Mesenchymal stem cell (in vitro differentiated cells and primary cell): ENCODE results near the gene SEPTIN1. TPM values are rescaled to one million over a fixed set of nuclear protein-coding genes. Genes with fewer than 3 reads are reported as not detected.
A peak's percentile ranks its signal among the peaks of the same experiment; 100 is the strongest.
"Not testable (repeated sequence)": the region's sequence is repeated elsewhere in the genome, so short reads cannot be mapped to it uniquely, and the experiment has no call there.

Experiments
- DNase-seq: peaks from one replicate; pipeline ENCODE4 v3.0.0-alpha.2; 2013
- H2AFZ ChIP-seq: one replicate; pipeline ENCODE4 v1.6.1; 2013; ENCODE audit warnings: low read depth, mild to moderate bottlenecking, control low read depth, inconsistent platforms, low read length, moderate library complexity
- H2AK5ac ChIP-seq: 2 replicates; pipeline ENCODE4 v1.6.1; 2013; ENCODE audit warnings: low read length, moderate library complexity, mild to moderate bottlenecking, inconsistent platforms; ENCODE audit not compliant: severe bottlenecking
- H2BK120ac ChIP-seq: one replicate; pipeline ENCODE4 v1.6.1; 2013; ENCODE audit warnings: low read depth, mild to moderate bottlenecking, inconsistent platforms, low read length, moderate library complexity
- H2BK12ac ChIP-seq, 2 experiments: one replicate each; pipeline ENCODE4 v1.6.1; 2013; ENCODE audit warnings: inconsistent platforms in 2 of 2, low read length in 2 of 2, mild to moderate bottlenecking in 2 of 2, moderate library complexity in 2 of 2, control low read depth in 1 of 2
- H2BK15ac ChIP-seq: one replicate; pipeline ENCODE4 v1.6.1; 2013; ENCODE audit warnings: mild to moderate bottlenecking, low read depth, inconsistent platforms; ENCODE audit not compliant: poor library complexity, severe bottlenecking
- H2BK5ac ChIP-seq: 2 replicates; pipeline ENCODE4 v1.6.1; 2013; ENCODE audit warnings: low read depth, mild to moderate bottlenecking, low read length, control low read depth, inconsistent platforms; ENCODE audit not compliant: poor library complexity, severe bottlenecking
- H3K14ac ChIP-seq, 2 experiments: one replicate each; pipeline ENCODE4 v1.6.1; 2013; ENCODE audit warnings: inconsistent platforms in 2 of 2, low read length in 2 of 2, control low read depth in 1 of 2, mild to moderate bottlenecking in 1 of 2, moderate library complexity in 1 of 2
- H3K18ac ChIP-seq, 2 experiments: one replicate each; pipeline ENCODE4 v1.6.1; 2013; ENCODE audit warnings: inconsistent platforms in 2 of 2, low read length in 2 of 2, control low read depth in 1 of 2, low read depth in 1 of 2, mild to moderate bottlenecking in 1 of 2
- H3K23ac ChIP-seq, 2 experiments: one replicate each; pipeline ENCODE4 v1.6.1; 2013; ENCODE audit warnings: inconsistent platforms in 2 of 2, low read length in 2 of 2, mild to moderate bottlenecking in 2 of 2, moderate library complexity in 2 of 2, control low read depth in 1 of 2
- H3K27ac ChIP-seq: 2 replicates; pipeline ENCODE4 v1.5.1; 2013; ENCODE audit warnings: mild to moderate bottlenecking, moderate library complexity, low read length, control low read depth, inconsistent platforms; ENCODE audit not compliant: poor library complexity, severe bottlenecking
- H3K27me3 ChIP-seq, 2 experiments: 2 replicates each; pipeline versions ENCODE4 v1.6.1 to v1.7.0; 2013; ENCODE audit warnings: low read length in 2 of 2, mild to moderate bottlenecking in 2 of 2, moderate library complexity in 2 of 2, control low read depth in 1 of 2, inconsistent platforms in 1 of 2; ENCODE audit not compliant: control insufficient read depth in 1 of 2, insufficient read depth in 1 of 2
- H3K36me3 ChIP-seq, 2 experiments: 2 replicates each; pipeline versions ENCODE4 v1.6.1 to v1.7.0; 2013; ENCODE audit warnings: low read length in 2 of 2, control low read depth in 1 of 2, inconsistent platforms in 1 of 2, low read depth in 1 of 2, mild to moderate bottlenecking in 1 of 2; ENCODE audit not compliant: insufficient read depth in 2 of 2, control insufficient read depth in 1 of 2
- H3K4ac ChIP-seq, 2 experiments: one replicate each; pipeline ENCODE4 v1.6.1; 2013; ENCODE audit warnings: inconsistent platforms in 2 of 2, low read length in 2 of 2, mild to moderate bottlenecking in 2 of 2, moderate library complexity in 2 of 2, control low read depth in 1 of 2, low read depth in 1 of 2
- H3K4me1 ChIP-seq: 2 replicates; pipeline ENCODE4 v1.6.1; 2013; ENCODE audit warnings: low read depth, low read length, control low read depth; ENCODE audit not compliant: control insufficient read depth, insufficient read depth
- H3K4me2 ChIP-seq: 2 replicates; pipeline ENCODE4 v1.6.1; 2013; ENCODE audit warnings: low read length, mild to moderate bottlenecking, inconsistent platforms; ENCODE audit not compliant: poor library complexity, severe bottlenecking
- H3K4me3 ChIP-seq, 2 experiments: 2 replicates each; pipeline versions ENCODE4 v1.5.1 to v1.7.0; 2013; ENCODE audit warnings: low read length in 2 of 2, mild to moderate bottlenecking in 2 of 2, control low read depth in 1 of 2, low read depth in 1 of 2; ENCODE audit not compliant: insufficient read depth in 1 of 2
- H3K79me1 ChIP-seq: replicated peaks from 2 replicates; pipeline ENCODE4 v1.6.1; 2013; ENCODE audit warnings: mild to moderate bottlenecking, control low read depth, low read length, inconsistent platforms; ENCODE audit not compliant: poor library complexity, severe bottlenecking
- H3K9ac ChIP-seq: 2 replicates; pipeline ENCODE4 v1.7.0; 2013; ENCODE audit warnings: mild to moderate bottlenecking, low read length, moderate library complexity
- H3K9me3 ChIP-seq: 2 replicates; pipeline ENCODE4 v1.7.0; 2013; ENCODE audit warnings: mild to moderate bottlenecking, low read length; ENCODE audit not compliant: control insufficient read depth
- H4K8ac ChIP-seq: one replicate; pipeline ENCODE4 v1.6.1; 2013; ENCODE audit warnings: inconsistent platforms, mild to moderate bottlenecking, low read length, moderate library complexity
- H4K91ac ChIP-seq: one replicate; pipeline ENCODE4 v1.6.1; 2013; ENCODE audit warnings: mild to moderate bottlenecking, low read length, inconsistent platforms
- WGBS: methylation state at CpG from one replicate; pipeline ENCODE4 v1.1.7; 2013; ENCODE audit warnings: mixed read lengths; 5-methylcytosine and 5-hydroxymethylcytosine counted together
- small RNA-seq: library from polyadenylated mRNA; stranded (forward); fragments of <200 nt; extraction: miRNeasy Mini kit (QIAGEN cat#:217004); gene quantifications from one replicate; pipeline ENCODE3, GENCODE V24; 2013; ENCODE audit warnings: low read depth

SEPTIN1 gene

GRCh38 chr16:30335028-30335597 lies 47.2 kb downstream of the SEPTIN1 start:
- H3K4me2 ChIP-seq, result peak overlapping the region; percentile 59
- H2BK120ac ChIP-seq, H3K9me3 ChIP-seq, H3K79me1 ChIP-seq, H3K36me3 ChIP-seq, H2BK15ac ChIP-seq, H3K27me3 ChIP-seq, H2AK5ac ChIP-seq, H3K4me1 ChIP-seq, H4K91ac ChIP-seq: not testable (repeated sequence)
- H3K27ac ChIP-seq, result peak overlapping the region; percentile 53
- H2AFZ ChIP-seq, result peak overlapping the region; percentile 95
- peak overlapping the region; percentile 82 for H3K9ac ChIP-seq
- peak overlapping the region in 1 of 2 experiments; percentile 46 for H3K23ac ChIP-seq
- peak overlapping the region in 1 of 2 experiments; percentile 35 for H3K4ac ChIP-seq
- H3K18ac ChIP-seq, result peak overlapping the region; percentile 52 to 98
- peak overlapping the region in 1 of 2 experiments; percentile 98 for H3K14ac ChIP-seq
- peak overlapping the region; percentile 60 for H2BK5ac ChIP-seq
- peak; percentile 83 for DNase-seq
- under 1% methylated on average over 47 of the region's 70 CpGs for WGBS
- H2BK12ac ChIP-seq, result peak overlapping the region in 1 of 2 experiments; percentile 21
- peak overlapping the region; percentile 79 to 81 for H3K4me3 ChIP-seq
- peak overlapping the region; percentile 66 for H4K8ac ChIP-seq

- H3K14ac ChIP-seq, H2AK5ac ChIP-seq, H2AFZ ChIP-seq, H3K9me3 ChIP-seq, H3K18ac ChIP-seq, H3K27ac ChIP-seq, H3K4me1 ChIP-seq, H2BK120ac ChIP-seq, H2BK5ac ChIP-seq, H4K91ac ChIP-seq, H3K36me3 ChIP-seq, H3K23ac ChIP-seq, H2BK12ac ChIP-seq, H4K8ac ChIP-seq, H3K27me3 ChIP-seq, H2BK15ac ChIP-seq, H3K4ac ChIP-seq, H3K79me1 ChIP-seq: not testable (repeated sequence)
- WGBS, result 0% methylated on average over 2 of the region's 33 CpGs
- H3K4me2 ChIP-seq, result peak overlapping the region; percentile 6
- peak overlapping the region; percentile 64 to 79 for H3K4me3 ChIP-seq
- DNase-seq, result peak; percentile 88
- H3K9ac ChIP-seq, result peak overlapping the region; percentile 78
These were observed 47.8 kb downstream of the SEPTIN1 start for GRCh38 chr16:30334473-30334989.

Small RNA genes within 50 kb of the gene (small RNA-seq; reads per million reads assigned to genes)
- not detected for gene RF00406
